ENCODE data around the gene SEMA4A. TPM values are rescaled to one million over a fixed set of nuclear protein-coding genes. Genes with fewer than 3 reads are reported as not detected.
A peak's percentile ranks its signal among the peaks of the same experiment; 100 is the strongest.

SEMA4A gene
- total RNA-seq, 1 experiment from 2014 or later, result 6.9 TPM

DNA sequence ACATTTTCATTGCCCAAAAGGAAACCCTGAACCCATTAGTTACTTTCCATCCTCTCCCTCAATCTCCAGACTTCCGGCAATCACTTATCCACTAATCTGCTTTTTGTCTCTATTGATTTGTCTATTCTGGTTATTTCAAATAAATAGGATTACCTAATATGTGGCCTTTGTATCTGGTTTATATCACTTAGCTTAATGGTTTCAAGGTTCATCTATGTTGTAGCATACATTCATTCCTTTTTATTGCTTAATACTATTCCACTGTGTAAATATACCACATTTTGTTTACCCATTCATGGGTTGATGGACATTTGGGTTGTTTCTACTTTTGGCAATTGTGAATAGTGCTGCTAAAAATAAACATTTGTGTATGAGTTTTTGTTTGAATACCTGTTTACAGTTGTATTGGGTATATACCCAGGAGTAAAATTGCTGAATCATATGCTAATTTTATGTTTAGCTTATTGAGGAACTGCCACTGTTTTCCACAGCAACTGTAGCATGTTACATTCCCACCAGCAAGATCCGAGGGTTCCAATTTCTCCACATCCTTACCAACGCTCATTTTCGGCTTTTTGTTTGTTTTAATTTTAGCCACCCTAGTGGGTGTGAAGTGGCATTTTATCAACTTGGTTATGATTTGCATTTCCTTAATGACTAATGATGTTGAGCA lies 38.0 kb downstream of the SEMA4A start:
- Mint-ChIP-seq H3K4me3 (ENCODE audit: low read depth, unreplicated experiment) (no peak overlapping the region), H3K27ac (ENCODE audit: unreplicated experiment) (no peak overlapping the region), H3K36me3 (ENCODE audit: insufficient read depth, unreplicated experiment) (peaks cover 17% of the 10 kb centered on the region), H3K9me3 (ENCODE audit: low read depth, unreplicated experiment) (peaks cover 2% of the 10 kb centered on the region), H3K27me3 (ENCODE audit: unreplicated experiment) (peaks cover 7% of the 10 kb centered on the region), H3K4me1 (ENCODE audit: low read depth, unreplicated experiment) (peaks cover 29% of the 10 kb centered on the region)
- CTCF ChIA-PET, result no interaction called here
- intact Hi-C loops (cut with micrococcal nuclease; ENCODE audit: unreplicated experiment), result no loop called here
- BruUV-seq (replicated peaks), result no TSS peak
- TF ChIP-seq, protein P1, sequence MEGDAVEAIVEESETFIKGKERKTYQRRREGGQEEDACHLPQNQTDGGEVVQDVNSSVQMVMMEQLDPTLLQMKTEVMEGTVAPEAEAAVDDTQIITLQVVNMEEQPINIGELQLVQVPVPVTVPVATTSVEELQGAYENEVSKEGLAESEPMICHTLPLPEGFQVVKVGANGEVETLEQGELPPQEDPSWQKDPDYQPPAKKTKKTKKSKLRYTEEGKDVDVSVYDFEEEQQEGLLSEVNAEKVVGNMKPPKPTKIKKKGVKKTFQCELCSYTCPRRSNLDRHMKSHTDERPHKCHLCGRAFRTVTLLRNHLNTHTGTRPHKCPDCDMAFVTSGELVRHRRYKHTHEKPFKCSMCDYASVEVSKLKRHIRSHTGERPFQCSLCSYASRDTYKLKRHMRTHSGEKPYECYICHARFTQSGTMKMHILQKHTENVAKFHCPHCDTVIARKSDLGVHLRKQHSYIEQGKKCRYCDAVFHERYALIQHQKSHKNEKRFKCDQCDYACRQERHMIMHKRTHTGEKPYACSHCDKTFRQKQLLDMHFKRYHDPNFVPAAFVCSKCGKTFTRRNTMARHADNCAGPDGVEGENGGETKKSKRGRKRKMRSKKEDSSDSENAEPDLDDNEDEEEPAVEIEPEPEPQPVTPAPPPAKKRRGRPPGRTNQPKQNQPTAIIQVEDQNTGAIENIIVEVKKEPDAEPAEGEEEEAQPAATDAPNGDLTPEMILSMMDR (IDR thresholded peaks at IDR 0.05; ENCODE audit: unreplicated experiment), result no peak
- DNase-seq, result no peak

DNA sequence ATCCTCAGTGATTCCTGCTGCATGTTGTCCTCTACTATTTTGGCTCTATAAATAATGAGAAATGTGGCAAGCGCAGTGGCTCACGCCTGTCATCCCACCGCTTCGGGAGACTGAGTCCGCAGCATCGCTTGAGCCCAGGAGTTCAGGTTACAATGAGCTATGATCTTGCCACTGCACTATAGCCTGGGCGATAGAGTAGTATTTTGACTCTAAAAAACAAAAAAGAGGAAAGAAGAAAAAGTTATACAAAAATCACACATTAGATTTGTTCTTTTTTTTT lies 39.8 kb downstream of the SEMA4A start:
- CTCF ChIA-PET, result interaction anchor here (1.0 to 1.6 kb wide), 3 partner anchors 32 to 249 kb away, joined by 3 to 18 read pairs (median 14); no protein-coding TSS in a partner anchor
- Mint-ChIP-seq H3K4me1 (ENCODE audit: low read depth, unreplicated experiment) (peaks cover 30% of the 10 kb centered on the region), H3K4me3 (ENCODE audit: low read depth, unreplicated experiment) (peak overlapping the region; percentile 95), H3K27me3 (ENCODE audit: unreplicated experiment) (peaks cover 7% of the 10 kb centered on the region), H3K36me3 (ENCODE audit: insufficient read depth, unreplicated experiment) (peaks cover 17% of the 10 kb centered on the region), H3K9me3 (ENCODE audit: low read depth, unreplicated experiment) (no peaks in the 10 kb centered on the region), H3K27ac (ENCODE audit: unreplicated experiment) (peak overlapping the region; percentile 85)
- no peak for DNase-seq
- TF ChIP-seq, protein P1 (IDR thresholded peaks at IDR 0.05; ENCODE audit: unreplicated experiment), result no peak
- intact Hi-C loops (cut with micrococcal nuclease; ENCODE audit: unreplicated experiment), result no loop called here
- BruUV-seq (replicated peaks), result no TSS peak

DNA sequence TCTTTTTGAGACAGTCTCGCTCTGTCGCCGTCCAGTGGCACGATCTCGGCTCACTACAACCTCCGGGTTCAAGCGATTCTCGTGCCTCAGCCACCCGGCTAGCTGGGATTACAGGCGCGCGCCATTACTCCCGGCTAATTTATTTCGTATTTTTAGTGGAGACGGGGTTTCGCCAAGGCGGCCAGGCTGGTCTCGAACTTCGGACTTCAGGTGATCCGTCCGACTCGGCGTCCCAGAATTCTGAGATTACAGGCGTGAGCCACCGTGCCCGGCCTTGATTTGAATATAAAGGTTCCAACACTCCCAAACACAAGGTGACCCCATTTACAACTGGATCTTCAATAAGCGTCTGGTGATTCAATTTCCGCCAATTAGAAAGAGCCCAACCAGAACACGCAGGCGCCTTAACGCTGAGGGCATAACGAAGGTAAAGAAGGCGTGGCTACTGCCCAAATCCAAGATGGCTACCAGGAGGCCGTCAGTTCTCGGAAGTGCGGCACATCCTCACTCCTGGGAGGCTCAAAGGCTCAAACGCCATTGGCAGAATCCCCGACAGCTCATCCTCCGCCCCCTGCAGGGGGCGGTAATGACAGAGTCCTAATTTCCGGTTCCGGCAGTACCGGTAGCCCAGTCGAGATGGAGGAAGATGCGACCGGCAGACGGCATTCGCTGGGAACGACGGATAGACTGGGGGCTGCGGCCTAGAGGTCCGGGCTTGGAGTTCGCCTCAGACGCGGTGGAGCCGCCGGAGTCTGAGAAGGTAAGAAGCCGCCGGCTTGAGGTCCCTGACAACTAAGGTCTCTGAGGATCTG lies 40.3 kb downstream of the SEMA4A start, which contains the start of gene SLC25A44:
TSS of gene SLC25A44 (plus strand) at position 617 of the 812 bp plus-strand sequence. CDS start 5,744 bp downstream, outside the sequence.
- H3K4me3 Mint-ChIP-seq (ENCODE audit: low read depth, unreplicated experiment), result peak within 1 kb of the TSS; percentile 95
- no peaks in the 10 kb centered on the region for H3K9me3 Mint-ChIP-seq (ENCODE audit: low read depth, unreplicated experiment)
- peak; percentile 98 for DNase-seq
- H3K27ac Mint-ChIP-seq (ENCODE audit: unreplicated experiment), result peak within 1 kb of the TSS; percentile 85
- intact Hi-C loops (cut with micrococcal nuclease; ENCODE audit: unreplicated experiment), result no loop called here
- CTCF ChIA-PET, result interaction anchor here (0.6 to 1.6 kb wide), 6 partner anchors 15 to 249 kb away, joined by 3 to 18 read pairs (median 12); partner anchors contain the start of gene PMF1
- H3K36me3 Mint-ChIP-seq (ENCODE audit: insufficient read depth, unreplicated experiment), result peaks cover 17% of the 10 kb centered on the region
- TF ChIP-seq, protein P1 (IDR thresholded peaks at IDR 0.05; ENCODE audit: unreplicated experiment), result peak; percentile 52
- H3K4me1 Mint-ChIP-seq (ENCODE audit: low read depth, unreplicated experiment), result peaks cover 30% of the 10 kb centered on the region
- BruUV-seq (replicated peaks), result TSS peak; percentile 94
- peaks cover 7% of the 10 kb centered on the region for H3K27me3 Mint-ChIP-seq (ENCODE audit: unreplicated experiment)

DNA sequence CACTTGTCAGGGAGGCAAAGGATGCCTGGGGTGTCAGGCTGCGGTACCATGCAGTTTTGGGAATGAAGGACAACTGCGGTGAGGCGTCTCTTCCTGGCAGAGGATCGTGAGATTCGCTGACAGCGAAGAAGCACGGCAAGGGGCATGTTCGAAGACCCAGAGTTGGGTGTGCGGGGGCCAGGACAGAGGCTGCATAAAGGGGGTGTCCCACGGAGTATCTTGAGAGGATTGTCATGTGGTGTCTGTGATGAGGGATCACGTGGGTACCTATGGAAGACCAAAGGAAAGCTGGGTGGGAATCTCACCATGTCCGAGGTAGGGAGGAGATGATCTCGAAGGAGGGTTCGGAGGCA lies 40.9 kb downstream of the SEMA4A start:
- Mint-ChIP-seq H3K27ac (ENCODE audit: unreplicated experiment) (peak overlapping the region; percentile 85), H3K36me3 (ENCODE audit: insufficient read depth, unreplicated experiment) (peaks cover 17% of the 10 kb centered on the region), H3K27me3 (ENCODE audit: unreplicated experiment) (peaks cover 7% of the 10 kb centered on the region), H3K9me3 (ENCODE audit: low read depth, unreplicated experiment) (no peaks in the 10 kb centered on the region), H3K4me1 (ENCODE audit: low read depth, unreplicated experiment) (peaks cover 30% of the 10 kb centered on the region), H3K4me3 (ENCODE audit: low read depth, unreplicated experiment) (peak overlapping the region; percentile 95)
- intact Hi-C loops (cut with micrococcal nuclease; ENCODE audit: unreplicated experiment), result no loop called here
- CTCF ChIA-PET, result interaction anchor here (1.1 to 1.6 kb wide), 3 partner anchors 19 to 48 kb away, joined by 14 to 18 read pairs (median 15); partner anchors contain the start of gene PMF1
- DNase-seq, result no peak
- TF ChIP-seq, protein P1 (IDR thresholded peaks at IDR 0.05; ENCODE audit: unreplicated experiment), result no peak
- TSS peak; percentile 66 for BruUV-seq (replicated peaks)
